HepG2 (cell line): ENCODE data around the gene ATP8A1. TPM values are rescaled to one million over a fixed set of nuclear protein-coding genes. Genes with fewer than 3 reads are reported as not detected.

Experiments used
- ATAC-seq: fragments of 200-7000 bp; cut with Tn5 transposase; 3 replicates; pipeline ENCODE4 v1.9.1; 2020; ENCODE audit warnings: mild to moderate bottlenecking, moderate library complexity
- BruUV-seq: library from RNA; stranded (reverse); fragments of 400-500 nt; replicated peaks from 2 replicates; lab custom pipeline; 2021; lab: Mats Ljungman, UMichigan
- CTCF ChIA-PET: fragments of 300-600 bp; formaldehyde crosslinking; extraction: SDS; loops from one replicate; lab custom pipeline; 2021; ENCODE audit warnings: low total read pairs, inconsistent platforms, low intra/inter-chr PET ratio; lab: Yijun Ruan, JAX
- POLR2A ChIA-PET: fragments of 350-600 bp; sonication (Branson Sonifier 250); formaldehyde crosslinking; loops from one replicate; lab custom pipeline; 2020; ENCODE audit warnings: antibody characterized with exemption, inconsistent platforms; lab: Yijun Ruan, JAX
- DNase-seq: peaks from one replicate; pipeline ENCODE4 v3.0.0-alpha.2; 2015; ENCODE audit warnings: low spot score
- FAIRE-seq: peaks from 3 replicates; lab custom pipeline; 2011; peaks lifted over from hg19 to GRCh38; lab: Jason Lieb, UNC
- H2AFZ ChIP-seq: one replicate; pipeline ENCODE4 v1.6.1; 2011; ENCODE audit warnings: low read length, inconsistent platforms
- H3K27ac ChIP-seq: fragments of 300-600 bp; 3 replicates; pipeline ENCODE4 v1.8.0; 2011; ENCODE audit warnings: mixed run types, mild to moderate bottlenecking, mixed read lengths, low read length, inconsistent platforms; ENCODE audit not compliant: insufficient read depth; ENCODE audit errors: extremely low read length
- H3K27me3 ChIP-seq, 2 experiments: fragments of 200-600 bp in 1 of 2; 2 replicates in 1 of 2; 3 replicates in 1 of 2; pipeline versions ENCODE4 v1.6.0 to v1.8.0; 2011; ENCODE audit warnings: low read length in 2 of 2, mild to moderate bottlenecking in 2 of 2, moderate library complexity in 2 of 2, inconsistent platforms in 1 of 2; ENCODE audit not compliant: insufficient read depth in 2 of 2, control insufficient read depth in 1 of 2
- H3K36me3 ChIP-seq, 2 experiments: fragments of 200-600 bp in 1 of 2; replicated peaks in 1 of 2; 2 replicates in 1 of 2; 3 replicates in 1 of 2; pipeline versions ENCODE4 v1.5.1 to v1.8.0; 2011; ENCODE audit warnings: low read length in 2 of 2, inconsistent platforms in 1 of 2; ENCODE audit not compliant: insufficient read depth in 2 of 2, control insufficient read depth in 1 of 2
- H3K4me1 ChIP-seq: 2 replicates; pipeline ENCODE4 v1.5.1; 2012; ENCODE audit warnings: low read length, inconsistent platforms; ENCODE audit not compliant: insufficient read depth
- H3K4me2 ChIP-seq: 2 replicates; pipeline ENCODE4 v1.6.0; 2011; ENCODE audit warnings: low read depth, low read length, inconsistent platforms
- H3K4me3 ChIP-seq, 3 experiments: fragments of 200-600 bp in 1 of 3; sonication (generic), shearing (Covaris generic) in 1 of 3; replicated peaks in 1 of 3; 2 replicates each; pipeline ENCODE4 v1.5.1; 2011 to 2016; ENCODE audit warnings: low read length in 3 of 3, inconsistent platforms in 2 of 3, low read depth in 2 of 3, mild to moderate bottlenecking in 2 of 3, control low read depth in 1 of 3, mixed read lengths in 1 of 3; ENCODE audit not compliant: insufficient read depth in 1 of 3
- H3K79me2 ChIP-seq: one replicate; pipeline ENCODE4 v1.6.1; 2011; ENCODE audit warnings: low read length, inconsistent platforms; ENCODE audit not compliant: insufficient read depth
- H3K9ac ChIP-seq: 2 replicates; pipeline ENCODE4 v1.6.0; 2011; ENCODE audit warnings: mild to moderate bottlenecking, low read depth, low read length, inconsistent platforms; ENCODE audit not compliant: insufficient read depth
- H3K9me3 ChIP-seq: 2 replicates; pipeline ENCODE4 v1.5.1; 2012; ENCODE audit warnings: mild to moderate bottlenecking, low read length
- H4K20me1 ChIP-seq: 2 replicates; pipeline ENCODE4 v1.6.0; 2011; ENCODE audit warnings: inconsistent platforms, mild to moderate bottlenecking, low read length, moderate library complexity; ENCODE audit not compliant: insufficient read depth
- AGO2 ChIP-seq: fragments of 200-400 bp; formaldehyde crosslinking; optimal IDR thresholded peaks from 2 replicates; pipeline ENCODE3; 2017; ENCODE audit warnings: mild to moderate bottlenecking, low read depth, low read length, moderate library complexity
- BRCA1 ChIP-seq: sonication (generic); formaldehyde crosslinking; IDR thresholded peaks from 2 replicates; pipeline ENCODE4 v1.4.0; 2020; ENCODE audit warnings: missing genetic modification reagents
- EZH2 ChIP-seq: conservative IDR thresholded peaks from 2 replicates; pipeline ENCODE4 v1.6.1; 2012; ENCODE audit warnings: mild to moderate bottlenecking, low read depth, low read length, moderate library complexity
- JUNB ChIP-seq: sonication (generic); formaldehyde crosslinking; IDR thresholded peaks from 2 replicates; pipeline ENCODE4 v1.8.0; 2022; ENCODE audit warnings: missing genetic modification reagents, mild to moderate bottlenecking, borderline replicate concordance
- MTA1 ChIP-seq: sonication (generic); formaldehyde crosslinking; IDR thresholded peaks from 2 replicates; pipeline ENCODE4 v1.4.0; 2020; ENCODE audit warnings: missing genetic modification reagents, mild to moderate bottlenecking, borderline replicate concordance
- MTA3 ChIP-seq: sonication (generic); formaldehyde crosslinking; IDR thresholded peaks from 2 replicates; pipeline ENCODE4 v1.4.0; 2020; ENCODE audit warnings: missing genetic modification reagents
- SP5 ChIP-seq: IDR thresholded peaks from 2 replicates; pipeline ENCODE4 v1.6.1; 2016; ENCODE audit warnings: low read depth, borderline replicate concordance
- TCF7L2 ChIP-seq: IDR thresholded peaks from 2 replicates; pipeline ENCODE4 v1.6.1; 2011; ENCODE audit warnings: mild to moderate bottlenecking, low read depth, low read length, moderate library complexity
- TP53 ChIP-seq: sonication (generic); formaldehyde crosslinking; conservative IDR thresholded peaks from 2 replicates; pipeline ENCODE4 v1.4.0; 2020; ENCODE audit warnings: missing genetic modification reagents
- YEATS4 ChIP-seq: sonication (generic); formaldehyde crosslinking; IDR thresholded peaks from 2 replicates; pipeline ENCODE4 v1.4.0; 2020; ENCODE audit warnings: missing genetic modification reagents, borderline replicate concordance
- ZNF225 ChIP-seq: sonication (generic); formaldehyde crosslinking; IDR thresholded peaks from 2 replicates; pipeline ENCODE4 v1.4.0; 2020; ENCODE audit warnings: mild to moderate bottlenecking, missing genetic modification reagents
- ZNF501 ChIP-seq: sonication (generic); formaldehyde crosslinking; IDR thresholded peaks from 2 replicates; pipeline ENCODE4 v1.5.1; 2020; ENCODE audit warnings: mild to moderate bottlenecking, moderate library complexity, missing genetic modification reagents
- WGBS: methylation state at CpG from one replicate; pipeline ENCODE4 v1.1.6; 2017; ENCODE audit warnings: low lambda C conversion rate; 5-methylcytosine and 5-hydroxymethylcytosine counted together
- in situ Hi-C: cut with HindIII; loops from 2 replicates; pipeline ENCODE4 v1.10.0; 2017; ENCODE audit warnings: low pct_unique_long_range_greater_than_20kb; ENCODE audit not compliant: extremely low pct_ligation_motif_present
- intact Hi-C: fragments of 100-400 bp; cut with micrococcal nuclease; formaldehyde crosslinking; loops from one replicate; pipeline ENCODE4 v1.10.0; 2022; ENCODE audit not compliant: unreplicated experiment
- polyA plus RNA-seq, 8 experiments: library from polyadenylated mRNA; depleted of rRNA in 3 of 8; stranded (reverse) in 7 of 8; unstranded in 1 of 8; fragments of >200 nt; fragmentation: Illumina TruSeq in 4 of 8; extraction: Trizol in 4 of 8; gene quantifications; 2 replicates each; pipeline versions ENCODE4 v1.2.1 to v1.2.3, GENCODE V29; 2011 to 2016; ENCODE audit warnings: low read depth in 4 of 8, missing spikeins in 1 of 8, mixed read lengths in 1 of 8; ENCODE audit not compliant: insufficient read depth in 1 of 8
- total RNA-seq, 5 experiments: library from RNA; depleted of rRNA; stranded (reverse); fragments of >200 nt; fragmentation: Illumina TruSeq; extraction: Trizol; gene quantifications; 2 replicates each; pipeline ENCODE4 v1.2.3, GENCODE V29; 2016; ENCODE audit warnings: low read depth in 1 of 5
- TF ChIP-seq, protein P1 (sequence below): sonication (generic); formaldehyde crosslinking; IDR thresholded peaks from 2 replicates; pipeline ENCODE4 v1.8.0; 2023; ENCODE audit warnings: mild to moderate bottlenecking, missing genetic modification reagents
- TF ChIP-seq, protein P2 (sequence below): sonication (generic); formaldehyde crosslinking; IDR thresholded peaks from 2 replicates; pipeline ENCODE4 v1.8.1; 2023; ENCODE audit warnings: mild to moderate bottlenecking, missing genetic modification reagents
- TF ChIP-seq, protein P3 (sequence below): sonication (generic); formaldehyde crosslinking; conservative IDR thresholded peaks from 2 replicates; pipeline ENCODE4 v1.4.0; 2020; ENCODE audit warnings: missing genetic modification reagents
- TF ChIP-seq, protein P4 (sequence below): sonication (generic); formaldehyde crosslinking; IDR thresholded peaks from 2 replicates; pipeline ENCODE4 v1.4.0; 2020; ENCODE audit warnings: mild to moderate bottlenecking, missing genetic modification reagents, borderline replicate concordance

The ATP8A1 gene
- total and polyA plus RNA-seq, 2 of the 13 experiments (the other 11 are each of a cell fraction or from before 2014, with no cell fraction given): 1.7 to 6.2 TPM

DNA sequence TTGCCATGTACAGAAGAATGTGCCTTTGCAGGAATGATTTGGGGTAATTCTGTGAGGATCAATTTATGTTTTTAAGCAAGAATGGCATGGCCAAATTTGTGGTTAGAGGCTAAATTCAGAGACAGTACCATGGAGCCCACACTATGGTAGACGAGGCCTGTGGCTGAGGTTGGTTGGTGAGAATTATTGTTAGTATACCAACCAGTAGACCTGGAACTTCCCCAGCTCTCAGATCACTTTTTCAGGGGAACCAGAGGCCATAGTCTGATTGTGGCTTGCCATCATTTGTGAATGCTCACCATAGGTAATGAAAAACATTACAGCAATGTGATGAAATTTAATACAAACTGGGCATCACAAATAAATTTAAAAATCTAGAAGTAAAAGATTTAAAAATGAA is 203.3 kb downstream of the ATP8A1 start:
- Histone ChIP-seq H4K20me1 (no peaks in the 10 kb centered on the region), H3K36me3 (no peaks in the 10 kb centered on the region), H3K4me2 (no peak overlapping the region), H3K27me3 (no peaks in the 10 kb centered on the region), H3K4me3 (no peak overlapping the region), H3K9ac (no peak overlapping the region), H3K4me1 (peaks cover 9% of the 10 kb centered on the region; the same call in 1 of the 2 replicates), H2AFZ (no peak overlapping the region), H3K9me3 (no peaks in the 10 kb centered on the region), H3K27ac (no peak overlapping the region), H3K79me2 (no peaks in the 10 kb centered on the region)
- POLR2A ChIA-PET: no interaction called here
- CTCF ChIA-PET: no interaction called here
- ATAC-seq: no peak
- 60% methylated on average over 1 of the region's 1 CpG for WGBS
- in situ Hi-C loops (no loop called here), intact Hi-C loops (no loop called here)
- no peak for FAIRE-seq
- TF ChIP-seq, protein P1, sequence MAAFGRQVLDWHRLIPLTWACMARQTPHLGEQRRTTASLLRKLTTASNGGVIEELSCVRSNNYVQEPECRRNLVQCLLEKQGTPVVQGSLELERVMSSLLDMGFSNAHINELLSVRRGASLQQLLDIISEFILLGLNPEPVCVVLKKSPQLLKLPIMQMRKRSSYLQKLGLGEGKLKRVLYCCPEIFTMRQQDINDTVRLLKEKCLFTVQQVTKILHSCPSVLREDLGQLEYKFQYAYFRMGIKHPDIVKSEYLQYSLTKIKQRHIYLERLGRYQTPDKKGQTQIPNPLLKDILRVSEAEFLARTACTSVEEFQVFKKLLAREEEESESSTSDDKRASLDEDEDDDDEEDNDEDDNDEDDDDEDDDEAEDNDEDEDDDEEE: no peak
- TF ChIP-seq SP5 (CRISPR knock-in tag) (no peak), MTA3 (no peak), ZNF225 (CRISPR knock-in tag) (no peak), TCF7L2 (no peak), YEATS4 (CRISPR knock-in tag) (no peak)
- no peak for DNase-seq
- BruUV-seq: no TSS peak

DNA sequence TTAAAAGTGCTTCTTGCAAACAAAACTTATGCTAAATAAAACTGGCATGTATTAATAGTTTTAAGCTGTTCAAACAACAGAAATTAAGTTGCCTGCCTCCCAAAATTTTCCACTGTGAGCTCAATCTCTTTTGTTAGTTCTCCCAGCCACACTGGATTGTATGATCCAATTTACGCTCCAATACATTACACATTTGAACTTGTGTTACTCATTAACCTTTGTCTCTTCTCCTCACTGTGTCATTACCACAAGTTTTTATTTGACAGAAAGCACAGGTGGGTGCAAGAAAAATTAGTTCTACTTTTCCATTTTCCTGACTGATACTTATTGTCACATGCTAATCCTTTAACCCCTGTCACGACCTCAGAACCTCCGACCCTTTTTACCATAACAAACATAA is 204.1 kb downstream of the ATP8A1 start:
- WGBS: 48% methylated on average over 3 of the region's 3 CpGs
- FAIRE-seq: no peak
- H3K4me2 ChIP-seq: no peak overlapping the region
- TF ChIP-seq, protein P2, sequence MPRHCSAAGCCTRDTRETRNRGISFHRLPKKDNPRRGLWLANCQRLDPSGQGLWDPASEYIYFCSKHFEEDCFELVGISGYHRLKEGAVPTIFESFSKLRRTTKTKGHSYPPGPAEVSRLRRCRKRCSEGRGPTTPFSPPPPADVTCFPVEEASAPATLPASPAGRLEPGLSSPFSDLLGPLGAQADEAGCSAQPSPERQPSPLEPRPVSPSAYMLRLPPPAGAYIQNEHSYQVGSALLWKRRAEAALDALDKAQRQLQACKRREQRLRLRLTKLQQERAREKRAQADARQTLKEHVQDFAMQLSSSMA: no peak
- TF ChIP-seq EZH2 (no peak), JUNB (no peak), MTA1 (CRISPR knock-in tag) (no peak), ZNF501 (CRISPR knock-in tag) (no peak), AGO2 (no peak), BRCA1 (CRISPR knock-in tag) (no peak), TP53 (CRISPR knock-in tag) (no peak)
- TF ChIP-seq, protein P3, sequence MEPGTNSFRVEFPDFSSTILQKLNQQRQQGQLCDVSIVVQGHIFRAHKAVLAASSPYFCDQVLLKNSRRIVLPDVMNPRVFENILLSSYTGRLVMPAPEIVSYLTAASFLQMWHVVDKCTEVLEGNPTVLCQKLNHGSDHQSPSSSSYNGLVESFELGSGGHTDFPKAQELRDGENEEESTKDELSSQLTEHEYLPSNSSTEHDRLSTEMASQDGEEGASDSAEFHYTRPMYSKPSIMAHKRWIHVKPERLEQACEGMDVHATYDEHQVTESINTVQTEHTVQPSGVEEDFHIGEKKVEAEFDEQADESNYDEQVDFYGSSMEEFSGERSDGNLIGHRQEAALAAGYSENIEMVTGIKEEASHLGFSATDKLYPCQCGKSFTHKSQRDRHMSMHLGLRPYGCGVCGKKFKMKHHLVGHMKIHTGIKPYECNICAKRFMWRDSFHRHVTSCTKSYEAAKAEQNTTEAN: no peak
- TF ChIP-seq, protein P4, sequence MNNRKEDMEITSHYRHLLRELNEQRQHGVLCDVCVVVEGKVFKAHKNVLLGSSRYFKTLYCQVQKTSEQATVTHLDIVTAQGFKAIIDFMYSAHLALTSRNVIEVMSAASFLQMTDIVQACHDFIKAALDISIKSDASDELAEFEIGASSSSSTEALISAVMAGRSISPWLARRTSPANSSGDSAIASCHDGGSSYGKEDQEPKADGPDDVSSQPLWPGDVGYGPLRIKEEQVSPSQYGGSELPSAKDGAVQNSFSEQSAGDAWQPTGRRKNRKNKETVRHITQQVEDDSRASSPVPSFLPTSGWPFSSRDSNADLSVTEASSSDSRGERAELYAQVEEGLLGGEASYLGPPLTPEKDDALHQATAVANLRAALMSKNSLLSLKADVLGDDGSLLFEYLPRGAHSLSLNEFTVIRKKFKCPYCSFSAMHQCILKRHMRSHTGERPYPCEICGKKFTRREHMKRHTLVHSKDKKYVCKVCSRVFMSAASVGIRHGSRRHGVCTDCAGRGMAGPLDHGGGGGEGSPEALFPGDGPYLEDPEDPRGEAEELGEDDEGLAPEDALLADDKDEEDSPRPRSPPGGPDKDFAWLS (CRISPR knock-in tag): no peak

More for the DNA sequence above, 204.1 kb downstream of the ATP8A1 start:
- Histone ChIP-seq H3K9me3 (no peaks in the 10 kb centered on the region), H3K27ac (no peak overlapping the region), H3K4me1 (peaks cover 9% of the 10 kb centered on the region; the same call in 1 of the 2 replicates), H2AFZ (no peak overlapping the region), H3K36me3 (no peaks in the 10 kb centered on the region), H3K4me3 (no peak overlapping the region), H3K9ac (no peak overlapping the region), H3K27me3 (no peaks in the 10 kb centered on the region), H3K79me2 (no peaks in the 10 kb centered on the region), H4K20me1 (no peaks in the 10 kb centered on the region)
- ATAC-seq: peak; percentile 61
- no TSS peak for BruUV-seq
- ChIA-PET CTCF (no interaction called here), POLR2A (no interaction called here)
- intact Hi-C loops (no loop called here), in situ Hi-C loops (no loop called here)
- DNase-seq: no peak
